HG03280 (cell line): Measurements from ENCODE around the gene IQCE.
"Not testable (repeated sequence)": the region's sequence is repeated elsewhere in the genome, so short reads cannot be mapped to it uniquely, and the experiment has no call there.

Experiments
- ATAC-seq: cut with Tn5 transposase; IDR thresholded peaks from one replicate; pipeline ENCODE4 v1.9.1; 2021; ENCODE audit warnings: mild to moderate bottlenecking, moderate library complexity; ENCODE audit not compliant: unreplicated experiment

Gene IQCE

GRCh38 chr7:2598154-2598823 is 39.5 kb downstream of the IQCE start:
- no peak for ATAC-seq

DNA sequence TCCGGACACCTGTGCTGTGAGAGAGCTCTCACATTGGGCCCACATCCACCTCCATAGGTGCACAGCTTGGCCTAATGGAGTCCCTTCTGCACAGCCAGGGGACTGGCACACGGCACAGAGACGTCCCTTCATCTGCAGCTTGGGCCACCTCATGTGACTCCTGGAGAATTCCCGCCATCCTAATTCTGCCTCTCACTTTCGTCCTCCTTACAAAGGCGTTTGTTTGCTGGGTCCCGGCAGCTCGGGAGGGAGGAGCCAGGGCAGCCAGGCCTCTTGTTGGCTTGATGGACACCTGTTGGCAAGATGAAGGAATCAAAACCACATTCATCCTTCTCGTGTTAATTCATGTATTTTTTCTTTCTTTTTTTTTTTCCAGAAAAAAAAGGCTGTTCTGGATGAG is 42.3 kb downstream of the IQCE start:
- no peak for ATAC-seq

GRCh38 chr7:2601907-2602306 is 43.1 kb downstream of the IQCE start:
- ATAC-seq = no peak

GRCh38 chr7:2602406-2603043 is 43.7 kb downstream of the IQCE start:
- ATAC-seq = no peak

DNA sequence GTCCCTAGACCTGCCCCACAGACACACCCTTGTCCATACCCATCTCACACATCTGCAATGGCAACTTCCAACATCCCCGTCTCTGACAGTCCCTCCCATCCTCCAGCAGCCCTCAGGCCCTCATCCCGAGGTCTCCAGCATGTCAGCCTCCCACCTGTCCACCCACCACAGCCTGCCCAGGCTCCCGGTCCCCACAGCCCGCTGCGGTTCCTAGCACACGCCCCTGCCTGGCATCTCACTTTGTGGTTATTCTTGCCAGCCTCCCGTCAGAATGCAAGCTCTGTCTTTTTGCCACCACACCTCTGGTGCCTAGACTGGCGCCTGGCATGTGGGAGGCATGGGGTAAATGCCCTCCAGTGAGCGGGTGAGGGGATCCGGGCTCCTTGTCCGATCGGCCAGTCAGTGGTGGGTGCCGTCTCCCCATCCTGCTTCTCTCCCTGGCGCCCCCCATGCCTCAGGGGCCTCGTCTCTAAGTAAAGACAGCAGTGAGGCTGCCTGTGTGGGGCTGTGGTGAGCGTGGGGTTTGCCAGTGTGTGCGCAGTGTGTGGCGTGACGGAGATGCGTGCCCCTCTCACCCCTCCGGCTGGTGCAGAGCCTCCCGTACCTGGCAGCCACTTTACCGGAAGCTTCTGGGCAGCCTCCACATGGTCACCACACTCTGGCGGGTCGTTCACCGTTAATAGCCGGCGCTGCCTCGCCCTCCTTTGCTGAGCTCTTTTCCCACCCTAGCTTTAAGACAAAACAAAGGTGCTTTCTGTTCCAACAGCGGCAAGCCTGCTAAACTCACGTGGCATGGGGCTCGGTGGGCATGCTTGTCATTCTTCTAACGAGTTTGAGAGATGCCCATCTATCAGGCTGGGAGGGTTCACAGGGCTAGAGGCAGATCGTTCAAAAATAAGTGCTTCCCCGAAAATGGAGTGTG is 44.5 kb downstream of the IQCE start:
- ATAC-seq = no peak

- no peak for ATAC-seq
These were observed 45.9 kb downstream of the IQCE start for GRCh38 chr7:2604608-2605174.

DNA sequence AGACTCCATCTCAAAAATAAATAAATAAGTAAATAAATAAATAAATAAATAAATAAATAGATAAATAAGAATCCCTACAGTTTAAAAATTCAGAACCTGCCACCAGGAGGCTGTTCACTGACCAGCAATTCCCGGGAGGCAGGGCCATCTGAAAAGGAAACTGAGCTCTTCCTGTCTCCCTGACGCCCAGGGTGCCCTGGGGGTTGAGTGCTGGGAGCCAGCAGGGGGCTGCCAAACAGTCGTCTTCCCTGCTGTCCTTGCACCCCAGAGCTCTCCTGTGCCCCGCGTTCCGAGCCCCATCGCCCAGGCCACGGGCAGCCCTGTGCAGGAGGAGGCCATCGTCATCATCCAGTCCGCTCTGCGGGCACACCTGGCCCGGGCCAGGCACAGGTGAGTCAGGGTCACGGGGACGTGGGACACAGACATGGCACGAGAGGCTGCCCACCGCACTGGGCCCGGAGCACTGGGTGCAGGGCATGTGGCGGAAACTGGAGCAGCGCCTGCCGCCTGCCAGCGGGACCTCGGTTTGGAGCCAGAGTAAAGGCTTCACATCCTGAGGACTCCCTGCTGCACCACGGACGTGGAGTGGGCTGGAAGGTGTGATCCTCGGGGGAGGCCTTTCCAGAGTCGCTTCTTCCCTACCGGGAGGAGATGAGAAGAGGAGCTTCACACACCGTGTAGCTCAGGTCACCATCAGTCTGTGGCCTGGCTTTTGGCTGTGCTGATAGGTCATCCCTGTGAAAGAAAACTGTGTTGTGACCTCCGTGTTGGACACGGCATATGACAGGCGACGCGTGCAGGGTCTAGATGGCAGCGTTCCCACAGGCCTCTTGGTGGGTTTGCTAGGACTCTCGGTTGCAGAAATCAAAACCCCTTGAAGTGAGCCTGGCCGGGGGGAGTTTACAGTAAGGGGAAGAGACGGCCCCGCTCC is 47.1 kb downstream of the IQCE start:
- ATAC-seq = no peak

GRCh38 chr7:2606539-2606936 is 47.8 kb downstream of the IQCE start:
- no peak for ATAC-seq

DNA sequence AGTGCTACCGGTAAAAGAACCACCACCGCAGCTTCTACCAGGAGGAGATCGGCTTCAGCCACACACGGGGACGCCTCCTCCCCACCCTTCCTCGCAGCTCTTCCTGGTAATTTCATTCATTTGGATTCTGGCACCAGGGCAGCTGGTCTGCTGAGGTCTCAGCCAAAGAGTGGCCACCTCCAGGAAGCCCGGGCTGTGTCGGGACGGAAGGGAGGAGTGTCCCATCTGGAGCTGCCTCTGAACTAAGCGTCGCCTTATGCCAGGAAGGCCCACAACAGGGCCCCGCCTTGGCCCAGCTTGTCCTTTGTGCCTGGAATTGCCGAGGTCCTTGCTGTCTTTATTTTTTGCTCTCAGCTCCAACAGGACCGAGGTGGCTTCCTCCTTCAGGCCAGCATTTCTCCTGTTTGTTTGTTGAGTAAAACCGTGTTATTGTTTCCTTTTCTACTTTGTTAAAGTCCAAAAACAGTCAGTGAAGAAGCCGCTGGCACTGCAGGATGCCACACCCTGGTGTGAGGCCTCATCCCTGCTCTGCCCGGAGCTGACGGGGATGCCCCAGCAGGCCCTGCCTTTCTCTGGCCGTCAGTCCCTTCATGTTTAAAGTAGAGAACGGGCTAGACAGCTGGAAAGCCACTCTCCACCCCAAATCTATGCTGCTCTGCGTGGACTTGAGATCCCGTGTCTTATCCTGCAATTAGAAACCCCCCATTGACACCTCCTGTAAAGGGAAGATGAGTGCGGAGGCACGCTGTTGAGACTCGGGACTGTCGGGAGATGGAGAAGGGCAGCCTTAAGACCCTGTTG is 48.5 kb downstream of the IQCE start:
- ATAC-seq = no peak

DNA sequence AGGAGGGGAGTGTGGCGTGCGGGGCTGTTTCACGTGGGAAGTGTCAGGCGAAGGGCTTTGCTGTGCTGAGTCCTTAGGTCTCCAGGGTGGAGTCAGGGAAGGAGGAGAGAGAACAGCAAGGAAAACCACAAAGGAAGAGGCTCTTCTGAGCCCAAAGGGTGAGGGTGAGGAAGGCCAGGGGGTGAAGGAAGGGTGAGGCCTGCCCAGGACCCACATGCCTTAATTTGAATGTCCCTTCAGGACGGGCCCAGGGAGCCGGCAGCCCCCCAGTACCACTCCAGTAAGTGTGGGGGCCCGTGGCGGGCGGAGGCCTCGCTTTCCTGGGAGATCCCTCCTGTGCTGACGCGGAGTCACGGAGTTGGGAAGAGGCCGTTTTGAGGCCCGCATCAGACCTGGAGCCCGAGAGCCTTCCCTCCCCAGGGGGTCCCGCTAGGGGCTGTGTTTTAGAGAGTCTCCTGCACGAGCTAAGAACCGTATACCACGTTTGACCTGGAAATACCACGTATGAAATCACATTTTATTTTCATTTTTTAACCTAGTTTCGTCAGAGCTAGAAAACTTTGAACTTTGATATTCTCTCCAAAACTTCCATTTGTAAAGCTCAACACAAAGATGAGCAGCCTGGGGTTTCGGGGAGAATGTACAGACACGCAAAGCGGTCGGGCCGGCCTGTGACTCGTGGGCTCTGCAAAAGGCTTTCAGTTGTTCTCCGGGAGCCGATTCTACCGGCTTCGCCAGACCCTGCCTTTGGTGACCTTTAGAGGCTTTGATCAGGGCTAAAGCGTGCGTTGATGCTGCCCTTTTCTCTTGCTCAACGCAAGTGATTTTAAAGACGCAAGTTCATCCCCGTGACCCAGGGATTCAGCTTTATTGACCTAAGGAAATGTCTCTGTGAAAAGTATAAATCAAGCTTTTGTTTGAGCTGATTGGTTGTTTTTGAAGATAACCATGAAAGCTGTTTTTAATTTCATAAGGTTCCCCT is 49.4 kb downstream of the IQCE start:
- ATAC-seq = no peak

DNA sequence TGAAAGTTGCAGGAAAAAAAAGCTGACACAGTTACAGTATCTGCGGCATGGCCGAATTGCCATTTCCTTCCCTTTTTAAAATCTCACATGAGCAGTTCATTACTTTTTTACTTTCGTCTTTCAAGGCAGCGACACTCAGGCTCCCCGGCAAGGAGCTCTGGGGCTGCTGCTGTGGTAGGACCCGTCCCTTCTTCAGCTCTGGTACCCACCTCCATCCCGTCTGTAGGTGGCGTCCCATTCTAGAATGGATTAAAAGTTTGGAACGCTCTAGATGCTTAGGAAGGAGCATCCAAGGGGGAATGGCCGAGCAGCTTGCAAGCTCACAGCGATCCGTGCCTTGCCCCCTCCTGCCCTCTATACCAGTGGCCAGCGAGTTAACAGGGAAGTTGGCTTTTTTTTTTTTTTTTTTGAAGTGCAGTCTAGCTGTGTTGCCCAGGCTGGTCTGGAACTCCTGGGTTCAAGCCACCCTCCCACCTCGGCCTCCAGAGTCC is 50.2 kb downstream of the IQCE start:
- ATAC-seq = no peak

DNA sequence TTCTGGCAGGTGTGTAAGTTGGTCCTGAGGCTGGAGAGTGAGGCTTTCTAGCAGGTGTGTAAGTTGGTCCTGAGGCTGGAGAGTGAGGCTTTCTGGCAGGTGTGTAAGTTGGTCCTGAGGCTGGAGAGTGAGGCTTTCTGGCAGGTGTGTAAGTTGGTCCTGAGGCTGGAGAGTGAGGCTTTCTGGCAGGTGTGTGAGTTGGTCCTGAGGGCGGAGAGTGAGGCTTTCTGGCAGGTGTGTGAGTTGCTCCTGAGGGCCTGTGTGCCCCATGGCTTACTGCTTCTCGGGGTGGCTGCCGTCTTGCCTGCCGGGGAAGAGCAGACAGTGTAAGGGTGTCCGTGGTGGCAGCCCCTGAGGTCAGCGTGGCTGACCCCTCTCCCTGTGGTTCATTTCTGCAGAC is 50.9 kb downstream of the IQCE start:
- ATAC-seq = not testable (repeated sequence)

DNA sequence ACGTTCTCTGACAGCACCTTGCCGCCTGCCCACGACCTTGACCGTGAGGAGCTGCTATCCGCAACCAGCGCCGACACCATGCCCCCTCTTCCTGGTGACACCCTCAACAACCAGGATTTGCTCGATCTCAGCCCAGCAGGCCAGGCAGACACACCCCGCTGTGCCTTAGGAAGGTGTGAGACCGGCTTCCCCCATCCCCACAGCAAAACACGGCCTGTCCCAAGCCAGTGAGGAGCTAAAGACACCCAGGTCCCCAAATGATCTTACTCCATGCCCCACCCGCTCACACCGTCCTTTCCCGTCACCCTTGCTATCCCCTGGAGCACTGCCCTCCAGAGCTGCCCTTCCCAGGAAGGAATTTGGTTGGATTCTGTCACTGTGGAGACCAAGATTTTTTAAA is 51.7 kb downstream of the IQCE start:
- ATAC-seq = no peak

- no peak for ATAC-seq
These were observed 52.1 kb downstream of the IQCE start for GRCh38 chr7:2610898-2611297.

- ATAC-seq = no peak
These were observed 52.6 kb downstream of the IQCE start for GRCh38 chr7:2611401-2611800.

GRCh38 chr7:2611922-2612321 is 53.1 kb downstream of the IQCE start:
- ATAC-seq = no peak

GRCh38 chr7:2612445-2613097 is 53.8 kb downstream of the IQCE start:
- no peak for ATAC-seq
